GM19025 (cell line): ENCODE results near the gene NINJ2.
"Not testable (repeated sequence)": the region's sequence is repeated elsewhere in the genome, so short reads cannot be mapped to it uniquely, and the experiment has no call there.

Source experiments
- ATAC-seq: cut with Tn5 transposase; IDR thresholded peaks from one replicate; pipeline ENCODE4 v1.9.1; 2021; ENCODE audit warnings: mild to moderate bottlenecking, low read depth, moderate library complexity; ENCODE audit not compliant: unreplicated experiment

Gene NINJ2

GRCh38 chr12:588646-589045 is 74.6 kb downstream of the NINJ2 start:
- no peak for ATAC-seq

GRCh38 chr12:588024-588322 is 75.3 kb downstream of the NINJ2 start:
- ATAC-seq: no peak

GRCh38 chr12:587132-588023 is 75.9 kb downstream of the NINJ2 start:
- no peak for ATAC-seq

GRCh38 chr12:586318-587071 is 76.8 kb downstream of the NINJ2 start:
- ATAC-seq: no peak

- ATAC-seq: no peak
Measured at GRCh38 chr12:585062-586061, 77.9 kb downstream of the NINJ2 start.

GRCh38 chr12:583251-583869 is 79.9 kb downstream of the NINJ2 start:
- no peak for ATAC-seq

GRCh38 chr12:581746-582145 is 81.5 kb downstream of the NINJ2 start:
- ATAC-seq: no peak

- no peak for ATAC-seq
Measured at GRCh38 chr12:581321-581720, 81.9 kb downstream of the NINJ2 start.

GRCh38 chr12:580813-581212 is 82.4 kb downstream of the NINJ2 start:
- ATAC-seq: no peak

- no peak for ATAC-seq
Measured at GRCh38 chr12:579420-580110, 83.7 kb downstream of the NINJ2 start.

GRCh38 chr12:578748-579419 is 84.4 kb downstream of the NINJ2 start:
- ATAC-seq: no peak

GRCh38 chr12:577994-578747 is 85.1 kb downstream of the NINJ2 start:
- not testable (repeated sequence) for ATAC-seq

GRCh38 chr12:576615-577110 is 86.6 kb downstream of the NINJ2 start:
- no peak for ATAC-seq

GRCh38 chr12:575948-576614 is 87.2 kb downstream of the NINJ2 start:
- peak; percentile 82 for ATAC-seq

GRCh38 chr12:575129-575502 is 88.1 kb downstream of the NINJ2 start:
- no peak for ATAC-seq

- no peak for ATAC-seq
Measured at GRCh38 chr12:574475-575128, 88.6 kb downstream of the NINJ2 start.

GRCh38 chr12:573232-573631 is 90.0 kb downstream of the NINJ2 start:
- ATAC-seq: no peak
